MV-4-11 (cell line): ENCODE data around the gene SLC22A2.
"Not testable (repeated sequence)": the region's sequence is repeated elsewhere in the genome, so short reads cannot be mapped to it uniquely, and the experiment has no call there.

ENCODE experiments used
- DNase-seq: peaks from one replicate; lab custom pipeline; 2025; lab: John Stamatoyannopoulos, UW

SLC22A2 gene

GRCh38 chr6:160248538-160248937 lies 10.1 kb downstream of the SLC22A2 start:
- DNase-seq = no peak

GRCh38 chr6:160247457-160247883 lies 11.2 kb downstream of the SLC22A2 start:
- no peak for DNase-seq

- no peak for DNase-seq
These were observed 17.9 kb downstream of the SLC22A2 start for GRCh38 chr6:160240691-160241084.

GRCh38 chr6:160239929-160240690 lies 18.5 kb downstream of the SLC22A2 start:
- DNase-seq = no peak

- DNase-seq = peak; percentile 21
These were observed 19.6 kb downstream of the SLC22A2 start for GRCh38 chr6:160238761-160239751.

- no peak for DNase-seq
These were observed 20.3 kb downstream of the SLC22A2 start for GRCh38 chr6:160238278-160238711.

- DNase-seq = not testable (repeated sequence)
These were observed 20.9 kb downstream of the SLC22A2 start for GRCh38 chr6:160237597-160238275.

- not testable (repeated sequence) for DNase-seq
These were observed 22.3 kb downstream of the SLC22A2 start for GRCh38 chr6:160236235-160236872.

- not testable (repeated sequence) for DNase-seq
These were observed 24.5 kb downstream of the SLC22A2 start for GRCh38 chr6:160233950-160234640.

- DNase-seq = no peak
These were observed 30.9 kb downstream of the SLC22A2 start for GRCh38 chr6:160227769-160228161.

GRCh38 chr6:160227038-160227768 lies 31.4 kb downstream of the SLC22A2 start:
- no peak for DNase-seq

GRCh38 chr6:160226118-160226591 lies 32.5 kb downstream of the SLC22A2 start:
- DNase-seq = no peak

GRCh38 chr6:160224639-160225237 lies 33.9 kb downstream of the SLC22A2 start:
- no peak for DNase-seq

GRCh38 chr6:160222491-160222890 lies 36.1 kb downstream of the SLC22A2 start:
- DNase-seq = no peak

- DNase-seq = no peak
These were observed 36.7 kb downstream of the SLC22A2 start for GRCh38 chr6:160221918-160222317.

- DNase-seq = peak; percentile 63
These were observed 37.2 kb downstream of the SLC22A2 start for GRCh38 chr6:160221423-160221822.

- DNase-seq = no peak
These were observed 39.8 kb downstream of the SLC22A2 start for GRCh38 chr6:160218810-160219209.

- no peak for DNase-seq
These were observed 40.8 kb downstream of the SLC22A2 start for GRCh38 chr6:160217863-160218262.

GRCh38 chr6:160217073-160217472 lies 41.5 kb downstream of the SLC22A2 start:
- no peak for DNase-seq

GRCh38 chr6:160215232-160215631 lies 43.4 kb downstream of the SLC22A2 start:
- DNase-seq = no peak
